Bronchial epithelial cell (primary cell): ENCODE data around the gene NAT8L. TPM values are rescaled to one million over a fixed set of nuclear protein-coding genes. Genes with fewer than 3 reads are reported as not detected.
A peak's percentile ranks its signal among the peaks of the same experiment; 100 is the strongest.

ENCODE experiments used
- DNase-seq: peaks from one replicate; pipeline ENCODE4 v3.0.0-alpha.2; 2010; ENCODE audit warnings: low read depth
- FAIRE-seq: peaks from 2 replicates; lab custom pipeline; 2011; peaks lifted over from hg19 to GRCh38; lab: Jason Lieb, UNC
- H3K27me3 ChIP-seq: 2 replicates; pipeline ENCODE4 v1.5.1; 2011; ENCODE audit warnings: low read length; ENCODE audit not compliant: control insufficient read depth, insufficient read depth
- H3K36me3 ChIP-seq: 2 replicates; pipeline ENCODE4 v1.5.1; 2011; ENCODE audit warnings: low read length; ENCODE audit not compliant: control insufficient read depth, insufficient read depth
- H3K4me3 ChIP-seq: 2 replicates; pipeline ENCODE4 v1.5.1; 2011; ENCODE audit warnings: mild to moderate bottlenecking, low read depth, low read length, control low read depth
- total RNA-seq: library from RNA; depleted of rRNA; stranded (reverse); fragments of >200 nt; gene quantifications from 2 replicates; pipeline ENCODE4 v1.2.1, GENCODE V29; 2014
- TF ChIP-seq, protein P1 (sequence below): IDR thresholded peaks from 2 replicates; pipeline ENCODE4 v1.5.1; 2011; ENCODE audit warnings: mild to moderate bottlenecking, moderate library complexity, low read length, control low read depth, inconsistent platforms; ENCODE audit not compliant: insufficient read depth, severe bottlenecking

The NAT8L gene
- total RNA-seq, 1 donor from 2014 or later = not detected

DNA sequence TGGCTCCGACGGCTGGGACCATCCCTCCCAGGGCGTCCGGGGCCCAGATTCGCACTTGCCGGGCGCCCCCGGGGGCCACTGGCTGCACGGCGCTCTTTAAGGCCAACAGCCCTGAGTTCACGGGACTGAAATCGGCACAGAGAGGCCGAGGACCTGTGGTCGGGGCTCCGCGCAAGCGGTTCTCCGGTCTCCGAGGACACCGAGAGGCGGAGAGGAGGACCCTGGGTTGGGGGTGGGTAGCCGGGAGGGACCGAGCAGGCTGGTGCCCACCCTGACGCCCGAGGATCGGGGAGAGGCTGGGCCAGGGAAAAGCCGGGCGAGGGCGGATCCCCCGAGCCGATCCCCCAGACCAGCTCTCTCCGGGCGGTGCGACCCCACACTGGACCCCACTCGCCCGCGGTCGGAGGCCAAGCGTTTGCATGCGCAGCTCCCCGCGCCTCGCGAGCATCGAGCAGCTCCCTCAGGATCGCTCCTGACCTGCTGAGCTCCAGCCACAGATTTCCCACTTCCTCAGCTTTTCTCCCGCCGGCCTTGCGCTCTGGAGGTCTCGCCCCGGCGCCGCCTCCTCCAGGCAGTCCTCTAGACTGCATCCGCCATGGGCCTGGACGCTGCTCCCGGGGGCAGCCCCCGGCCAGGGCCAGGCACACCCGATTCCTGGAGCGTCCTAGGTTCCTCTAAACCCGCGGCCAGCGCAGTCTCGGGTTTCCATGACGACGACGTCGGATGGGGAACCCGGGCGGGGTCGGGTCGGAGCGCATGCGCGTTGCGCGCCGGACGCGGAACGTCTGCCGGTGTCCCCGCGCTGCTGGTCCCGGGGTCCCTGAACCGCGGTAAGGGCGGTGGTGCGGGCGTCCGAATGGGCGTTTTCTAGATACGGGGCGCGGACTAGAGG, 17.6 kb upstream of the NAT8L start:
- TF ChIP-seq, protein P1, sequence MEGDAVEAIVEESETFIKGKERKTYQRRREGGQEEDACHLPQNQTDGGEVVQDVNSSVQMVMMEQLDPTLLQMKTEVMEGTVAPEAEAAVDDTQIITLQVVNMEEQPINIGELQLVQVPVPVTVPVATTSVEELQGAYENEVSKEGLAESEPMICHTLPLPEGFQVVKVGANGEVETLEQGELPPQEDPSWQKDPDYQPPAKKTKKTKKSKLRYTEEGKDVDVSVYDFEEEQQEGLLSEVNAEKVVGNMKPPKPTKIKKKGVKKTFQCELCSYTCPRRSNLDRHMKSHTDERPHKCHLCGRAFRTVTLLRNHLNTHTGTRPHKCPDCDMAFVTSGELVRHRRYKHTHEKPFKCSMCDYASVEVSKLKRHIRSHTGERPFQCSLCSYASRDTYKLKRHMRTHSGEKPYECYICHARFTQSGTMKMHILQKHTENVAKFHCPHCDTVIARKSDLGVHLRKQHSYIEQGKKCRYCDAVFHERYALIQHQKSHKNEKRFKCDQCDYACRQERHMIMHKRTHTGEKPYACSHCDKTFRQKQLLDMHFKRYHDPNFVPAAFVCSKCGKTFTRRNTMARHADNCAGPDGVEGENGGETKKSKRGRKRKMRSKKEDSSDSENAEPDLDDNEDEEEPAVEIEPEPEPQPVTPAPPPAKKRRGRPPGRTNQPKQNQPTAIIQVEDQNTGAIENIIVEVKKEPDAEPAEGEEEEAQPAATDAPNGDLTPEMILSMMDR = no peak
- Histone ChIP-seq H3K4me3 (peak overlapping the region; percentile 56), H3K27me3 (peaks cover 8% of the 10 kb centered on the region), H3K36me3 (no peaks in the 10 kb centered on the region)
- no peak for FAIRE-seq
- peak; percentile 12 for DNase-seq

DNA sequence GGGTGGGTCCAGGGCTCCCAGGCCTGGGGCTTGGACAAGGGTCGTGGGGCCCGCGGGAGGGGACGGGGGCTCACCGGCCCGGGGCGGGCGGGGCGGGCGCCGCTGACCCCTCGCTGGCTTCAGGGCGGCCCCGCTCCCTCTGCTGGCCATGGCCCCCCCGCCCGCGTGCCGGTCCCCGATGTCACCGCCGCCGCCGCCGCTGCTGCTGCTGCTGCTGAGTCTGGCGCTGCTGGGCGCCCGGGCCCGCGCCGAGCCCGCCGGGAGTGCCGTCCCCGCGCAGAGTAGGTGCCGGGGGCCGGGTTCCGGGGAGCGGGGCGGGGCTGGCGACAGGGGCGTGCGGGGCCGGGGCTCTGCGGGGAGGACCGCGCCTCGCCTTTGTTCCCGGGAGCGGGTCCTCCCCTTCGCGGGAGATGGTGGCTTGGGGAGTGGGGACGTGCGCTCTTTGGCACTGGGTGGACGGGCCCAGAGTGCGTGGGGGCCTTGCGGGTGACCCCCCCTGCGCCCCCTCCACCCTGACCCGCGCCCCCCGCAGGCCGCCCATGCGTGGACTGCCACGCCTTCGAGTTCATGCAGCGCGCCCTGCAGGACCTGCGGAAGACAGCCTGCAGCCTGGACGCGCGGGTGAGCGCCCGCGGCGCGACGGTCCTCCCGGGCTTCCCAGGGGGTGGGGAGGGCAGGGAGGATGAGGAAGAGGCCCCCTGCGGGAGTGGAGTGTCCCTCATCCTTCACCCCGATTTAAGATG, 16.8 kb upstream of the NAT8L start:
- TF ChIP-seq, protein P1 = no peak
- FAIRE-seq = no peak
- H3K36me3 ChIP-seq = no peaks in the 10 kb centered on the region
- H3K4me3 ChIP-seq = peak overlapping the region; percentile 56
- DNase-seq = no peak
- peaks cover 8% of the 10 kb centered on the region for H3K27me3 ChIP-seq

DNA sequence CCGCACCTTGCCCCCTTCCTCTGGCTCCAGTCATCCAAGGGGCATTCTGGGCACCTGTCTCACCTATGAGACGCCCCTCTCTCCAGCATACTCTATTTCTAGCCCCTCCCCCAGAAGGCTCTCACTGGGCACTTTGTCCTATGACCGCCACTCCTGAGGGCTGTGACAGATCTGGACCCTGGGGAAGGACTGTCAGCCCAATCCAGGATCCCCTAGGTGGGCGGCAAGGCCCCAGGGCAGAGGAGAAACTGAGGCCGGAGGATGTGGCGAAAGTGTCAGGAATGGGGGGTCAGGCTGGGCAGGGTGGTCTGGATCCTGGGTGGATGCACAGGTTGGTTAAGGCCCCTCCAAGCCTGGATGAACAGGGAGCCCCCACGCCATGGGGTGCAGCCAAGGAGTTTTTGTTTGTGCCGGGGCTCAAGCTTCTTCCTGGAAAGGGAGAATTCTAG, 16.2 kb upstream of the NAT8L start:
- DNase-seq (no peak), FAIRE-seq (no peak)
- H3K4me3 ChIP-seq = no peak overlapping the region
- TF ChIP-seq, protein P1 = no peak
- H3K36me3 ChIP-seq = no peaks in the 10 kb centered on the region
- H3K27me3 ChIP-seq = peaks cover 8% of the 10 kb centered on the region

DNA sequence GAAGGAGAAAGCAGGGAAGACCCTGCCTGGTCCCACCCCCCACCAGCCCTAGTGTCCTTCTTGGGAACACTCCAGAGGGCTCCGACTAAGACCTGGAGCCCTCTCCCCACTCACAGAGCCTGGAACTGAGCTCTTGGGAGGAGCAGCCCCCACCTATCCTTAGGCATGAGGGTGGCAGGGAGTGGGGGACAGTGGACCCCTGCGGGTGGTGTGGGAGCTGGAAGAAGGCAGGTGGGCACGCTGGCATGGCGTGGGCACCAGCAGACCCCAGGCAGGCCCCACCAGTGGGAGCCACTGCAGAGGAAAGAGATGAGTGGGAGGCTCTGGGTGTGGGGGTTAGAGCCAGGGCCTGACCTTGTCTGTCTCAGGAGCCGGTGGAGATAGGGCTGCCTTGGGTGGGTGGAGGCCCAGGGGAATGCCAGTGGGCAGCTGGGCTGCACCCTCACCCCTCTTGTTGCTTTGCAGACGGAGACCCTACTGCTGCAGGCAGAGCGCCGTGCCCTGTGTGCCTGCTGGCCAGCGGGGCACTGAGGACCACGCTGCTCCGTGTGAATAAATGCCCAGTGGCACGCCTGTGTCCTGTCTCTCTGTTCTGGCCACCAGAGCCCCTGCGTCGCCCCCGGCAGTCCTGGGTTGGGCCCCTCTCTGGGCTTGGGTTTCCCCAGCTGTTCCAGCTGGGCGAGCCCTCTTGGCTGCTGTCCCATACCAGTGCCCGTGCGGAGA, 15.6 kb upstream of the NAT8L start:
- peaks cover 8% of the 10 kb centered on the region for H3K27me3 ChIP-seq
- no peak for FAIRE-seq
- no peak for DNase-seq
- TF ChIP-seq, protein P1 = no peak
- H3K36me3 ChIP-seq = no peaks in the 10 kb centered on the region
- no peak overlapping the region for H3K4me3 ChIP-seq

DNA sequence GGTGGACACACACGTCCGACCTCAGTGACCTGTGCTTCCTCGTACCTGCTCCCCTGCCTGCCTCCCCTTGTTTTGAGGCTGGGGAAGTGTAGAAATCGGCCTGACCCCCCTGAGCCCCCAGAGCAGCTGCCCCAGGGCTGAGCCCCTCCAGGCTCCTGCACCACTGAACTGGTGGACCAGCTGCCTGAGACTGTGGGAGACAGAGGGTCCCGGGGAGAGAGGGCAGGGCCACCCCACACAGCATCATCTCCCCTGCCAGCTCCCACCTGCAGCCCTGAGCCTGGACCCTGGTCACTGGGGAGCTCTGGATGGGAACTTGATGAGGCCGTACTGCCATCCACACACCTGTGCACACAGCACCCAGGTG, 15.0 kb upstream of the NAT8L start:
- DNase-seq = no peak
- Histone ChIP-seq H3K27me3 (peaks cover 8% of the 10 kb centered on the region), H3K4me3 (no peak overlapping the region), H3K36me3 (no peaks in the 10 kb centered on the region)
- TF ChIP-seq, protein P1 = no peak
- FAIRE-seq = no peak
